HG02610 (cell line): ENCODE results near the gene MRPL53.
"Not testable (repeated sequence)": the region's sequence is repeated elsewhere in the genome, so short reads cannot be mapped to it uniquely, and the experiment has no call there.

Experiments used
- ATAC-seq: cut with Tn5 transposase; IDR thresholded peaks from one replicate; pipeline ENCODE4 v1.9.1; 2021; ENCODE audit warnings: mild to moderate bottlenecking, moderate library complexity; ENCODE audit not compliant: unreplicated experiment

The MRPL53 gene

GRCh38 chr2:74502720-74503505 lies 30.4 kb upstream of the MRPL53 start:
- ATAC-seq = peak; percentile 40

GRCh38 chr2:74502147-74502719 lies 29.8 kb upstream of the MRPL53 start:
- no peak for ATAC-seq

GRCh38 chr2:74501335-74502071 lies 29.0 kb upstream of the MRPL53 start:
- ATAC-seq = no peak

DNA sequence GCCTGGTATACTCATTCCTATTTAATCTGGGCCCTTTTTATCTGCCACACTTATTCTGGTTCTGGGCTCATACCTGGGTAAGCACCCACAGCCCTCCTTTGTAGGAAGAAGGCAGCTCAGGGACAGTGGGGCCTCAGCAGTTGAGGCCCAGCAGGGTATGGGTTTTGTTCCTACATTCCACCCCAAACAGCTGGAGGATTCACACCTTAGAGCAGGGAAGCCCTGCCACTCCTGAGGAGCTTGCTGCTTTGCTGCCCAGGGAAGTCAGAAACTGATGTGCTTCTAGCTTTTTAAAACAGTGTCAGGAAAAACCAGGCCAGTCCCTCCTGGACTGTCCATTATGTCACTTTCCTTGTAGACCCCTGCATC lies 28.1 kb upstream of the MRPL53 start:
- ATAC-seq = no peak

DNA sequence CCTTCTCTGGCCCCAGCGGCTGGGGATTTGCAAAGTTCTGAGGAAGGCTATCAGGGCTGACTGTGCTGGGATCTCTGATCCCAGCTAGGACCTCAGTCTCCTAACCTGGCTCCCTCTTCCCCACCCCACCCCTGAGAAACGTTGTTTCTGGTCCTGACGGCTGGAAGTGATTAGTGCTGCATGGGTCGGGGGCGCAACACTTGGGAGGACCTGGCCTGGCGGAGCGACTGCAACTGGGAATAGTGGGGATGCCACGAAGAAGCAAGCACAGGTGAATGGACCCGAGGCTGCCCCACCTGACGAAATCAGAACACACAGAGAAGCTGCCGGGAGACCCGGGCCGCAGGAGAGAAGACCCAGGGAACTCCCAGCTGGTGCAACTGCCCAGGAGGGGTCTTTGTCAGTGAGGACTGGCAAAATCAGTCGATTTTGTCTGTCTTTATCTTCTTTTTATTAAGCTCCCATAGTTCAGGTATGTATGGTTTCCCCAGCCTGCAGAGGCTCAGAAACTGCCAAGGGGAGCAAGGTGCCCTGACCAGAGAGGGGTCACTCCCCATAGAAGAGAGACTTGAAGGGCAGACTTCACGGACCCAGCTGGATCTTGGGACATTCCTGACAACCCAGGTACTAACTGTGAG lies 27.6 kb upstream of the MRPL53 start:
- ATAC-seq = no peak

DNA sequence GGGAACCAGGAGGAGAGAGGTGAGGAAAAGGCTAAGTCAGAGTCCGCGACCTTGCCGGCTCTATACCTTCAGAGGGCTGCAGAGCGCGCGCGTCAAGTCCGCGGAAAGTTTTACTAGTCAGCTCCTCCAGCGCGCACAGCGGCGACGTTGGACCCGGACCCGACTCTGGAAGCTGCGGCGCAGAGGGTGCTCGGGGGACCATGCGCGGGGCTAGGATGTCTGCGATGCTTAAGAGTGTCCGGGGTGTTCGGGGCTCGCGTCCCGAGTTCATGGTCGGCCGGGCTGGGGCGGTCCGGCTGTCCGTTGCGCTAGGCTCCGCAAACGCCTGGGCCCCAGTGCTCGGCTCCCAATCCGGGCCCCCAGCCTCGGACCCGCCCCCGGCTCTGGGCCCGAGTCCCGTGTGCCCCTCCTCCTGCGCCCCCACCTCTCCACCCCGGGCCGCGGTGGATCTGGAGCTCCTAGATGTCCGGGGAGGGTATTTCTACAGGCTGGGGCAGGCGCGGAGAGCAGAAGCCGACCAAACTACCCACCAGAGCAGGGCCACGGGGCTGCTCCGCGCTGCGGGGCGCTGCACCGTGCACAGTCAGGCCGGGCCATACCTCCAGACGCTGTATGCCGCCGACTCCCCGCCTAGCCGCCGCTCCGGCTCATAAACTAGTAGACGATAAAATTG lies 26.9 kb upstream of the MRPL53 start, which contains the start of gene LBX2:
Gene LBX2, minus strand, starts transcription at position 337 of the 673 bp plus-strand sequence. Its CDS starts 66 bp downstream, at position 271.
- no peak for ATAC-seq

- ATAC-seq = no peak
Observed at GRCh38 chr2:74498500-74499266, 26.2 kb upstream of the MRPL53 start.

GRCh38 chr2:74497777-74498499 lies 25.5 kb upstream of the MRPL53 start:
- no peak for ATAC-seq

DNA sequence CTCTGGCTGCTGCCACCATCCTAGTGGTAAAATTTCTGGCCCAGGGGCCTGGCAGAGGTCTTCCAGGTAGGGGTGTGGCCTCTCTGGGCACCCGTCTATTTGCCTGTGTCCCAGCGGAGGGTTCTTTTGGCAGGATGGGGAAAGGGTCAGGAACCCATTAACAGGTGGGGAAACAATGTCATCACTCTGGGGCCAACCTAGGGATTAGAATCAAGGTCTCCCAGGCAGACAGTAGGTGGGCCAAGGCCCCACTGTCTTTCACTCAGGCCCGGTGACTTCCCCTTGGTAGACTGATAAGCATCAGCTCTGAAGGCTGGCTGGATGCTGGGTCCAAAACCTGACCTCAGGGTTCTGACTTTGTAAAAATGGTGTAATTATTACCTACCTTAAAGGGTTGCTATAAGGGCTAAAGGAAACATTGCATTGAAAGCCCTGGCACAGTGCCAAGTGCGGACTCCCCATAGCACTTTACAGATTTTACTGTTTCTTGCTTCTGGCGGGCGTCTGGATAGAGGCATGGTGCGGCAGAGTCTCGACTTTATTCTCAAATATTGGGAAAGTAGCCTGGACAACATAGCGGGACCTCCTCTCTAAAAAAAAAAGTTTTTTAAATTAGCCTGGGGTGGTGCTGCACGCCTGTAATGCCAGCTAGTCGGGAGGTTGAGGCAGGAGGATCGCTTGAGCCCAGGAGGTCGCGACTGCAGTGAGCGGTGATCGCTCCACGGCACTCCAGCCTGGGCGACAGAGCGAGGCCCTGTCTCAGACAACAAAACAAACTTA lies 24.7 kb upstream of the MRPL53 start:
- ATAC-seq = no peak

DNA sequence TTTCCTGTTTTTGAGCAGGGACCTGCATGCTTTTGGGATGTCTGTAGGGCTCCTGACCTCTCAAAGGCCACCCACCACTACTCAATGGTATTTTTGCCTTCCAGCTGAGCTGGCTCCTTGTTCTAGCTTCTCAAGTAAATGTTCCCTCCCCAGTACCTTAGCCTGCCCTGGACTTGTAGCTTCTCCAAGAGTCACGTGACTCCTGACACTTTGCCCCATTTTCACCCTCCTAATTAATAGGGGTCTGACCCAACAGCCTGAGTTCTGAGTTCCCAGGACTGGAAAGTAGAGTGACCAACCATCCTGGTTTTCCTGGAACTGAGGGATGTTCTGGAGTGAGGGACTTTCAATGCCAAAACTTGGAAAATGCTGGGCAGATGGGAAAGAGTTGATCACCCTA lies 23.0 kb upstream of the MRPL53 start:
- ATAC-seq = no peak

DNA sequence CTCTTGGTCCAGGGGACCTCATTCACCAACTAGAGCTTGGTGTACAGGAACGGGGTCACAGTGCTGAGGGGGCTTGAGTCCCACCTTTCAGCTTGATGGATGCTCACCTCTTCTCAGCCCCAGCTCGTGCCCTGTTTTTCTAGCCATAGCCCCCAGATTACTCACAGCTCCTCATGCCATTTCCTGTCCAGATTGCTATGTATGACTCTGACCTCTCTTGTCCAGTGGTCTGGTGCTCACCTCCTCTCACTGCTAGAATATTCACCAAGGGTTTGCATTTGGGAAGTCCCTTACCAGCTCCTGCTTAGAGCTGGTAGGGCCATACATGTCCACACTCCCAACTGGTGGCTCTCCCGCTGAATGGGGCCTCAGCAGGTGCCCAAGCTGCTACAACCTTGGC lies 21.1 kb upstream of the MRPL53 start:
- no peak for ATAC-seq

DNA sequence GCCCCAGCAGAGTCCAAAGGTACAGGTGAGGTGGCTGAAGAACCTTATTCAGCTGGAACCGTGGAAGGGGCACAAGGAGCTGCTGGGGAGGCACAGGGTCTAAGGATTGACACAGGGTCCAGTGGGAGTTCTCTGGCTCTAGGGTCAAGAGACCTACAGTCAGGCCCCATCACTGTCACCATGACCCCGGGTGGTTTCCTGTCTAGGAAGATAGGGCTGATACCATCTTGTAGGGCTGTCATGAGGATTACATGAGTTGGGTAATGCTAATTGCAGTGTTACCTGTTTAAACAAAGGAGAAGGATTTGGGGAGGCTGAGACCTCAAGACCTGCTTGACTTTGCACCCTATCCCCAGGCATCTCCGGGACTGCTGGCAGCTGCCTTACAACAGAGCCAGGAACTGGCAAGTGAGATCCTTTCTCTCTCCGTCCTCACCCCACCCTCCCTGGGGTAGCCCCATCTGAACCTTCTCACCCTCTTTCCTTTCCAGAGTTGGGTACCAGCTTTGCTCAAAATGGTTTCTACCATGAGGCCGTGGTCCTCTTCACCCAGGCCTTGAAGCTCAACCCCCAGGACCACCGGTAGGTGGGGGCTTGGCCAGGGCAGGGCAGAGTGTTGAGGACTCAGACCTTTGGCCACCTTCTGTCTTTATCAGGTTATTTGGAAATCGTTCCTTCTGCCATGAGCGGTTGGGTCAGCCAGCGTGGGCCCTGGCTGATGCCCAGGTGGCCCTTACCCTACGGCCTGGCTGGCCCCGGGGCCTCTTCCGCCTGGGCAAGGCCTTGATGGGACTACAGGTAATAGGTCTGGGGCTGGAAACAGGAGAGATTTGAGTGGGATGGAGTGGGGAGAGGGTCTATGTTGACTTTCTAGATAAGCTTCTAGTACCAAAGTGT lies 19.4 kb upstream of the MRPL53 start:
- ATAC-seq = no peak

- no peak for ATAC-seq
Observed at GRCh38 chr2:74489906-74490305, 17.4 kb upstream of the MRPL53 start.

DNA sequence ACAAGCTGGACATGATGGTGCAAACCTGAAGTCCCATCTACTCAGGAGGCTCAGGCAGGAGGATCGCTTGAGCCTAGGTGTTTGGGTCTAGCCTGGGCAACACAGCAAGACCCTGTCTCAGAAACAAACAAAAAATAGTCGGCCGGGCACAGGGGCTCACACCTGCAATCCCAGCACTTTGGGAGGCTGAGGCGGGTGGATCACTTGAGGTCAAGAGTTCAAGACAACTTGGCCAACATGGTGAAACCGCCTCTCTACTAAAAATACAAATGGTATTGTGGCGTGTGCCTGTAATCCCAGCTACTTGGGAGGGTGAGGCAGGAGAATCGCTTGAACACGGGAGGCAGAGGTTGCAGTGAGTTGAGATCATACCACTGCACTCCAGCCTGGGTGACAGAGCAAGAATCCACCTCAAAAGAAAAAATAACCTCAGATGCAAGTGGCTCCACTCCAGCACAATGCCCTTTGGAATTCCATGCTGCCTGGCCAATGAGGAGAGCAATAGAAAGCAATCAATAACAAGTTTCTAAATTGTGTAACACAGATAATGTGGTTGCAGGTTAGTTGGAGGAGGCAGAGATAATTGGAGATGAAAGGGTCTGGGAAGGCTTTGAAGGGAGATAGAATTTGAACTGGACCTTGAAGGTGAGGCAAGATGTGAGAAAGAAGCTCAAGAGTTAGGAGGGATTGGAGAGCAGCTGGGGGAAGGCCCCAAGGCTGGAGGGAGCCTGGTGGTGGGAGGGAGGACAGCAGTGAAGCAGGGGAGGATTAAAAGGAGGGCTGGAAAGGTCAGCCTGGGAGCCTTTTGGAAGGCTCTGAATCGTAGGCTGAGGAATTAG lies 16.4 kb upstream of the MRPL53 start:
- no peak for ATAC-seq

DNA sequence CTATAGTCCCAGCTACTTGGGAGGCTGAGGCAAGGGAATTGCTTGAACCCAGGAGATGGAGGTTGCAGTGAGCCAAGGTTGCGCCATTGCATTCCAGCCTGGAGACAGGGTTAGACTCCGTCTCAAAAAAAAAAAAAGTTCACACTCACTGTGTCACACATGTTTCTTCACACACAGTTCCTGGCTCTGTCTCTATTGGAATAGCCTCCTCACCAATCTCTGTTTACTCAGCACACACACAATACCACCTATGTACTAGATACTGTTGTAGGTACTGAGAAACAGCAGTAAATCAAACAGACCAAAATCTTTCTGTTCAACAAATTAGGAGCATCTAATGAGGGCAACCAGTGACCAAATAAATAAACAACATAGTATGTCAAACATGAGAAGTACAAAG lies 13.7 kb upstream of the MRPL53 start:
- ATAC-seq = no peak

- not testable (repeated sequence) for ATAC-seq
Observed at GRCh38 chr2:74483675-74484164, 11.2 kb upstream of the MRPL53 start.
